Left colon (tissue), 2 donors: ENCODE results near the gene TNFSF10. TPM values are rescaled to one million over a fixed set of nuclear protein-coding genes. Genes with fewer than 3 reads are reported as not detected.

Source experiments
- ATAC-seq: fragments of 200-7000 bp; cut with Tn5 transposase; one replicate; pipeline ENCODE4 v1.9.1; 2020; ENCODE audit warnings: mild to moderate bottlenecking, moderate library complexity
- DNase-seq, 2 donors: peaks; one replicate each; pipeline ENCODE4 v3.0.0-alpha.2; 2020
- intact Hi-C, 2 donors: fragments of 100-400 bp; cut with DNase I in 1 of 2; cut with micrococcal nuclease in 1 of 2; formaldehyde crosslinking; loops; one replicate each; pipeline versions ENCODE4 v1.11.2 to v1.14.0; 2022; cut with DNase I, micrococcal nuclease
- total RNA-seq, 2 donors: library from RNA; stranded (reverse); fragmentation: NEBNext Ultra II Directional; extraction: Animal tissue kit (Norgen Biotek cat#: 25700); gene quantifications; one replicate each; pipeline ENCODE4 v1.2.1, GENCODE V29; 2021
- donor health status: DM: no; HTN: no; CAD: no.
- donor health status: DM: yes; HTN: yes; CAD: no.

Gene TNFSF10
- total RNA-seq, 2 donors from 2014 or later, result 94.2 to 136 TPM

- no peak for ATAC-seq
- DNase-seq, result no peak
- intact Hi-C loops, result no loop called here
Measured at GRCh38 chr3:172471903-172472302, 51.3 kb downstream of the TNFSF10 start.

DNA sequence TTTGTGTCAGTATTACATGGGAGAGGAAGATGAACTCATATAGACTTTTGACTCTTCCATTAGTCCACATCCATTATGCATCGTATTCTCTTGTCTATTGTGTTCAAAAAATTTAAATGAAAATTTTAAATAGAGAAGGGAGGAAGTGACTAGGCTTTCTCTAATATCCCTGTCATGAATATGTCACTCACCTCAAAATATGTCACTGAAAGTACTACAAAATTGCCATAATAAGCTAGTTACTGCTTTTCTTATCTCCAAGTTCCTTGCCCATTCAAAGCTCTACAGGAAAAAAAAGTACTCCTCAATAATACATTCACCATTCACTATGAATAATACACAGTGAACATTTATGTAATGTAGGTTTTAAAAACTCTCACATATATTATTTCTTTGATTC is 52.6 kb downstream of the TNFSF10 start:
- intact Hi-C loops, result no loop called here

DNA sequence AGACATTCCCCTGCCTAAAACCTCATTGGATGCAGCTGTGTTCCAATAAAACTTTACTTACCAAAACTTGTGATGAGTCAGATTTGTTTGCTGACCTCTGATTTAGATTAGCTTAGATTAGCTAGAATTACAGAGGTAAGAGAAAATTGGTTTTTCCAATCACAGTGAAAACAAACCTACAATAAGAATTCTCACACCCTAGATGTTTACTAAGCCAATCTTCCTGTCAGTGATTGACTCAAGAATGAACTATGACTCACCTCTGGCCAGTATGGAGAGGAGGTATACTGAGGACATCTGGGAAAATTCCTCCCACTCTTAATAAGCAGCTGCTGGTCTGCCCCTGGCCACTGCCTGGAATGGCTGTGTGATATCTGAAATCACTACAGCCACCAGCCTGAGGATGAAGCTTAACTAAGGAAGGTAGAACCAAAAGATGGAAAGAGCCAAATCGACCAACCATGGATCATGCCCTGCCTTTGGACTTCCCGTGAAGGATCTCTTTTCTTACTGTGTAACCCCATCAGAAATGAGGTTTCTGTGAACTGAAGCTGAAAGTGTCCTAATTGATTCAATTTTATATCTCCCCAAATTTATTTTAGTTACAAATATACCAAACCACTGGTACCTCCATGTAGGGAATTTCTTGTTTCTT is 55.9 kb downstream of the TNFSF10 start:
- intact Hi-C loops, result no loop called here
- ATAC-seq (peak; percentile 45), DNase-seq (no peak)

More for the DNA sequence above, 52.6 kb downstream of the TNFSF10 start:
- ATAC-seq (no peak), DNase-seq (no peak)

DNA sequence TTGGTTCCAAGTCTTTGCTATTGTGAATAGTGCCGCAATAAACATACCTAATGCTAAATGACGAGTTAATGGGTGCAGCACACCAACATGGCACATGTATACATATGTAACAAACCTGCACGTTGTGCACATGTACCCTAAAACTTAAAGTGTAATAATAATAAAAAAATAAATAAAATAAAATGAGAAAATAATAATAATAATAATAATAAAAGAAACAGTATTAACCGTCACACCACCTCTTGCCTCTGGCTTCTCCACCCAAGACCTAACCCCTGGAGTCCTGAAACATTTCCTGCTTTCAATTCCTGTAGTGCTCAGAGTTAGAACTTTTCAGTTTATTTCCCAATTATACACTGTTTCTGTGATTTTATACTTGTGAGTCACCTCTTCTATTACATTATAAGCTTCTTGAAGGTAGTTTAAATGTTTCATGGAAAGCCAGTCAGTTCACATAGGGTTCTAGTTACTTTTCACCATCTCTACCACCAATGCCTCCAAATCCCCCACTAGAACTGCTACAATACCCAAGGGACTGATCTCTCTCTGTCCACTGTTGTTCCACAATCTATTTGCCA is 56.6 kb downstream of the TNFSF10 start:
- no peak for DNase-seq
- intact Hi-C loops, result no loop called here
- ATAC-seq, result no peak

- DNase-seq (no peak), ATAC-seq (no peak)
- intact Hi-C loops, result no loop called here
Measured at GRCh38 chr3:172465281-172465680, 57.9 kb downstream of the TNFSF10 start.

DNA sequence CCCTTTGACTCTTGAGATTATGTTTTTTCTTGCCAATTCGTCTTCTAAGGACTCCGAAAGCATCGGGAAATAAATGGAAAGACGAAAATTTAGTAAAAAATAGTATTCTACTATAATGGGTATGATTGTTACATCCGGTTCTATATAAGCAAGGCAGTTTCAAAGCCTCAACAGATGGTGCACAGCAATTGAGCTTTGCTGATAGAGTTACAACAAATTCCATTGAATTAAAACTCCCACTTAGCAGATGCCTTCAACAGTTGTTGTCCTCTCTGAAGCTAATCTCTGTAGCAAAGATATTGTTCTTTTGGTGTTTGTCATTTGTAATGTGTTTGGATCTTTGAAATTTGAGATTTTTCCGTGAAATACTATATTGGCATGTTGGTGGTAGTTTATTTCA is 58.9 kb downstream of the TNFSF10 start:
- ATAC-seq, result no peak
- intact Hi-C loops, result no loop called here
- DNase-seq, result no peak

DNA sequence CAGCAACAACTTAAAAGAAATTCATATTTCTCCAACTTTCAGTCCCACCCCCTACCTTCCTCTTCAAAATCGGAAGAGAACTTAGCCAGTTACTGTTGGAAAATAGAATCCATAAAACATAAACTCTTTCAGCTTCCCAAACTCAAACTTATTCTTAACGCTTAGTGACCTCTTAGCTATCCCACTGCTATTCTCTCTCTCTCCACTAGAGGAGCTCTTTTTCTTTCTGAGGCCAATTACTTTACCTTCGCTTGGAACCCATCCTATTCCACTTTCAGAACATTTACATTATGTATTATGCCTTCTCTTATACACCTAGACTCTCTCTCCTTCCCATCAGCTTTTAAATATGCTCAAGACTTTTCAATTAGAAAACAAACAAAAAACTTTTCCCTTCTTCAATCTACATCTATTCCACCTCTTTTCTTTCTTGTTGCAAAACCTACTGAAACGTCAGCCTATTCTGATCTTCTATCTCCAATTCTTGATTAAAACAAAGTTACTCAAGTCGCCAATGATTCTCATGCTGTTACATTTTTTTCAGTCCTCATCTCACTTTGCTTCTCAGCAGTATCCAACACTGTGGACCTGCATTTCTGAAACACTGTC is 61.6 kb downstream of the TNFSF10 start:
- DNase-seq (no peak), ATAC-seq (peak; percentile 56)
- intact Hi-C loops, result no loop called here

DNA sequence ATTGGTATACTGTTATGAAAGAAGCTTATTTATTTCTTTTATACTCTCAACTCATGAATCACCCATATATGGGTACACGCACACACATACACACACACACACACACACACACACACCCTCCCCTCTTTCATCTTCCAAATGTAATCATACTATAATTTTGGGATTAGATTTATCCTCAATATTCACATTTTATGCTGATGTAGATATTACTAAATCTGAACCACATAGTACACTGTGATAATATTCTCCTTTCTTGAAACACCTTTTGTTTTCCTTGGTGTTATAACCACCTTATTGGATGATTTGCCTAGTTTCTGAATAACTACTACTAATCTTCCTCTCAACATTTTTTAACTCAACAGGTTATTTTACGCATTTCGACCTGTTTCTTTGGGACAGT is 66.8 kb downstream of the TNFSF10 start:
- no peak for ATAC-seq
- intact Hi-C loops, result no loop called here
- DNase-seq, result no peak

Other genes with a start within 250 kb of the TNFSF10 start
- not detected for gene GHSR, start 75.0 kb downstream of the TNFSF10 start, total RNA-seq
- 10 to 100 TPM; 43.3 to 49.0 TPM for gene NCEH1, start 187.6 kb upstream of the TNFSF10 start, total RNA-seq
- gene ECT2, start 227.3 kb upstream of the TNFSF10 start, total RNA-seq, result 10 to 100 TPM; 15.7 to 22.3 TPM